IPS-18c (cell line): ENCODE measurements around the gene ZNF25.
A peak's percentile ranks its signal among the peaks of the same experiment; 100 is the strongest.
"Not testable (repeated sequence)": the region's sequence is repeated elsewhere in the genome, so short reads cannot be mapped to it uniquely, and the experiment has no call there.

ENCODE experiments used
- H3K4me3 ChIP-seq: 2 replicates; pipeline ENCODE4 v1.7.0; 2013; ENCODE audit warnings: low read depth, mild to moderate bottlenecking, low read length, moderate library complexity; ENCODE audit not compliant: insufficient read depth
- H3K9me3 ChIP-seq: one replicate; pipeline ENCODE4 v1.6.1; 2013; ENCODE audit warnings: mild to moderate bottlenecking, low read length, moderate library complexity; ENCODE audit not compliant: control insufficient read depth, insufficient read depth

The ZNF25 gene

DNA sequence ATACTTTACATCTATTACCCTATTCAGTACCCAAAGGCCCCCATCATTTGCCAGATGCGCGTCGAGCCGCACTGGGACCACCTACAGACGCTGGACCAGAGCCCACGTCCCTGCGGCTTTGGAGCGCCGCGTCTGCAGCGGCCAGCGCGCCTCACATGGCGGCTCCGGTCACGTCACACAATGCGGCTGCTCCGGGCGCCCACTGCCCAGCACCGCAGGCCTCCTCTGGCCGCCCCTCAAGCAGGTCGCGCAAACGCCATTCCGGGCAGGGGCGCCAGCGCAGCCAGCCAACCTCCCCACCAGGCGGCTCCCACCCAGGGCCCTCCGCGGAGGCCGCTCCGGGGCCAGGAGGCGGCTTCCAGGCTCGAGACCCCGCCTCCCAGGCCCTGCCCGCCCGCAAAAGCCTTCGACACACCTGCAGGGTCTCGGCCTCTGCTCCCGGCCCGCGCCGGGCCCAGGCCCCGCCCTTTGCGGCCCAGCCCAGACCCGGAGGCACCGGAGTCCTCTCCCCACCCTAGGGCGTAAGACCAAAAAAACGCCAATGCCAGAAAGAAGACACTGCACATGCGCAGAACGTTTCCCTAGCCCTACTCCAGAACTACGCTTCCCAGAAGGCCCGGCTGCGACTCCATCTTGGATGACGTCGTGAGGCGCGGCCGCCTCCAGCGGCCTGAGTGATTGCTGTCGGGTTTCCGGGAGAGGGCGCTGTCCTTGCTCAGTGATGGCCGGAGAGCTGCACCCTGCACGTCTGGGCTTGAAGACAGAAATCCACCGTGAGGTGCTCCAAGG, at the start of gene ZNF25:
Gene ZNF25 (minus strand): TSS at position 557 of the 789 bp plus-strand sequence. CDS start 4,925 bp downstream, outside the sequence.
- H3K9me3 ChIP-seq, result no peaks in the 10 kb centered on the region

DNA sequence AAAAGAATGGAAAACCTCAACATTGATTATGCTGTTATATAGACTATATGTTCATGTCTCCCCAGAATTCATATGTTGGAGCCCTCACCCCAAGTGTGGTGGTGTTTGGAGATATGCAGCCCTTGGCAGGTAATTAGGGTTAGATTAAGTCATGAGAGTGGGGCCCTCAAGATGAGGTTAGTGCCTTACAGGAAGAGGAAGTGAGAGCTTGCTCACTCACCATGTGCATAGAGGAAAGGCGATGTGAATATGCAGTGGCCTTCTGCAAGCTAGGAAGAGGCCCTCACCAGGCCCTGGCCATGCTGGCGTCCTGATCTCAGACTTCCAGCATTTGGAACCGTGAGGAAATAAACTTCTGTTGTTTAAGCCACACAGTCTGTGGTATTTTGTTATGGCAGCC, 48.8 kb upstream of the ZNF25 start:
- H3K4me3 ChIP-seq, result no peak overlapping the region
- H3K9me3 ChIP-seq, result no peaks in the 10 kb centered on the region

More for the DNA sequence above, at the start of gene ZNF25:
- peak within 1 kb of the TSS; percentile 78 for H3K4me3 ChIP-seq

DNA sequence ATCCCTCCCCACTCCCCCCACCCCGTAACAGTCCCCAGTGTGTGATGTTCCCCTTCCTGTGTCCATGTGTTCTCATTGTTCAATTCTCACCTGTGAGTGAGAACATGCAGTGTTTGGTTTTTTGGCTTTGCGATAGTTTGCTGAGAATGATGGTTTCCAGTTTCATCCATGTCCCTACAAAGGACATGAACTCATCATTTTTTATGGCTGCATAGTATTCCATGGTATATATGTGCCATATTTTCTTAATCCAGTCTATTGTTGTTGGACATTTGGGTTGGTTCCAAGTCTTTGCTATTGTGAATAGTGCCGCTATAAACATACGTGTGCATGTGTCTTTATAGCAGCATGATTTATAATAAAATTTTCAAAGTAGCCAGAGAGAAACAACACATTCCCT, 42.7 kb upstream of the ZNF25 start:
- not testable (repeated sequence) for H3K4me3 ChIP-seq, H3K9me3 ChIP-seq

DNA sequence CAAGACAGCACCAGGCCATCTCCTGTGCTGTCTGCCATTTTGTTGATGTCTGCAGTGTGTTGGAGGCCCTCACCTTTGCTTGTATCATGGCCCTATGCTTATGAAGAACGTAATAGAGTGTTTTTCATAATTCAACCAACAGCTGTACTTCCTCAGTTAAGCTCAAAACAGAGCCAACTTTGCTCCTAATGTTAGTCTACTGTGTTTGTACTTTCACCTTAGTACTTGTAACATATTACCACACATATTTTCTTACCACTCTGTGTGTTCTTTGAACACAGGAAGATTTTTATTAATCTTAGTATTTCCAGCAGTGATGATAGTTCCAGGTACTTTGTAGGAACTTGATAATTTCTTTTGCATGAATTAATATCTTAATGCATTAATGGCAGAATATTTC, 39.9 kb upstream of the ZNF25 start:
- H3K9me3 ChIP-seq, result no peaks in the 10 kb centered on the region

DNA sequence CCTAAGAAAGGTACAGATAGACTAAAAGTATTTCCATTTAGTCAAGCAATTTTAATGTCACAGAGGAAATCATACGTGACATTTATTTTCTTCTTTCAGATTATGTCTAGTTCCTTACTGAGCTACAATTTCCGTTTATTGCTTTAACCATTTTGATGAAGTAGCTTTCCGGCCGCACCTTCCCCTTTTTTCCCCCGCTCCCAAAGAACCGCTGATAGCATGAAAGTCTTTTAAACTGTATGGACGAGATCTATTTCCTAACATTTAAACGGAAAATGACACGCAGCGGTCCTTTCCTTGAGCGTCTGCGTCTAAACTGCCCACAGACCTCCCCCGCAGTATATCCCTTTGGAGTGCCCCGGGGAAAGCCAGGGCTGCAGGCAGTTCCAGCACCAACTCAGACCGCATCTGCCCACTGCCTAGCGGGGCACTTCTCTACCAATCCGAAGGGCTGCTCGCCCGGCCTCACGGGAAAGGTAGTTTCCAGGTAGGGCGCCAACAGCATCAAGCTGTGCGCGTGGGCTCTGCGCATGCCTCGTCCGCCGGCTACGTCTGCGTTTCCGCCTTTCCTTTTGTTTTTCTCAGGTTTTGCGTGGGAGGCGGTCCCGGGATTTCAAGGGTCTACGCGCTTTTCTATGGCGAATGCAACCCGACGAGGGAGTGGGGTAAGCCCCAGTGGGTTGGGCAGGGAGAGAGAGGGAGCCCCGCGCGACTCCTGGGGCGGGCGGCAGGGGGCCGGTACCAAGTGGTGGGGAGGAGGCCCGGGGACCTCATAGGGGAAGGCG, 33.9 kb upstream of the ZNF25 start, which contains the start of gene ZNF33A:
Gene ZNF33A (plus strand): TSS at position 557 of the 785 bp plus-strand sequence. CDS start 1,667 bp downstream, outside the sequence.
- Histone ChIP-seq H3K4me3 (peak within 1 kb of the TSS; percentile 86), H3K9me3 (peaks cover 2% of the 10 kb centered on the region)

More for the DNA sequence above, 39.9 kb upstream of the ZNF25 start:
- H3K4me3 ChIP-seq, result no peak overlapping the region

DNA sequence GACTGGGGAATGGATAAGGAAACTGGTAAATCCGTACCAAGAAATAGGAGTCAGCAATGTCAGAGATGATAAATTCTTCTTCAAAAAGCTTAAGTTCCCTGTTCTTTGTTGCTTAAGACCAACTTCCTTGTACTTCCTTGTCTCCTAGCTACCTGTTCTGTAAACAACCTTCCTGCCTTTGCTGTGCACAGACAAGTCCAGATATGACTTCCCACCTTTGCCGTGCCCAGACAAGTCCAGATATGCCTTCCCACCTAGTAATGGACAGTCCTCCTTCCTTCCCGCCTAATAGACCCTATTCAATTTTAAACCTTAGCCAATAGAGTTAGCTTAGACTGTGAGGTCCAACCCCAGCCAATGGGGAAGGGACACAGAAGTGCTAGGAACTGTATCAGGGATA, 31.5 kb upstream of the ZNF25 start:
- no peak overlapping the region for H3K4me3 ChIP-seq
- peaks cover 2% of the 10 kb centered on the region for H3K9me3 ChIP-seq

DNA sequence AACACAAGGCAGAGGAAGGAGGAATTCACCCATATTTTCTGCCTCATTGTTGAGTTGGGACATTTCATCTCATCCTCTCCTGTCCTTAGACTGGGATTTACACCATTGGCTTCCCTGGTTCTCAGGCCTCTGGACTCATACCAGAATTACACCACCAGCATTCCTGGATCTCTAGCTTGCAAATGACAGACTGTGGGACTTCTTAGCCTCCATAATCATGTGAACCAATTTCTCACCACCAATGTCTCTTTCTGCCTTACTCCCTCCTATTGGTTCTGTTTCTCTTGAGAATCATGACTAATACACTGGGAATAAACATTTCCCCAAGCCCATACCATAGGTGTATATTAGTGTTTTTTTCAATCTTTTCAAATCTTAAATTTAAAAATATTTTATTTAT, 31.1 kb upstream of the ZNF25 start:
- H3K4me3 ChIP-seq, result no peak overlapping the region
- H3K9me3 ChIP-seq, result peaks cover 2% of the 10 kb centered on the region

DNA sequence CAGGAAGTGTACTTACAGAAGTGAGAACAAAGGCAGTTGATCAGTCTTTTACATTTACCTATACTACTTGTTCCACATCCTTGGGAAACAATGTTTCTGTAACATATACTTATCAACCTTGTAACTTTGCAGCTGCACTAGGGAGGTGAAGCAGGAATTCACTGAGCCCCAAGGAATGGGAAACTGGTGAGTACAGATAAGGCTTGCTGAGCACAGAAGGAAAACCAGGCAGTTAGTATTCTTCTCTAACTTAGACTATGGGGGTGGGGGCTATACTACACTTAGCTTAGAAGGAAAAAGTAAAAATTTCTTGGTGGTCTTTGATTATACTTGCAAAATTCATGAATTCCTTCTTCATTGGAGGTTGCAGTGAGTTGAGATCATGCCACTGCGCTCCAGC, 27.1 kb upstream of the ZNF25 start:
- Histone ChIP-seq H3K9me3 (no peaks in the 10 kb centered on the region), H3K4me3 (no peak overlapping the region)

DNA sequence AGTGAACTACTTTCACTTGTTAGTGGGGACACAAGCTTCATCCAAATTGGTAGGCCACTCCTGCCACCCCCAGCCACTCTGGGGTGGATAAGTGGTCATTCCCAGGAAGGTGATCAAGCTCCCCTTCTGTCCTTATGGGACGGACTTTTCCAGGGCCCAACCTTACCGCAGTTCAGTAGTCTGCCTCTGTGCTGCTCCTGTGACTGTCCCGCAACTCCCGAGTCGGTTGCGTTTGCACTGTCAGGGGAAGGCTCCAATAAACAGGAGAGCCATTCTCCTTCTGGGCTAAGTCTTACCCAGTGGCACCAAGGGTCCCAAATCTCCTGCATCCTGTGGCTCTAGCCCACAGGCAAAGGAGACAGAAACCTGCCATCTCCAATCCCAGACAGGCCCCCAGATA, 26.6 kb upstream of the ZNF25 start:
- H3K9me3 ChIP-seq, result no peaks in the 10 kb centered on the region
- no peak overlapping the region for H3K4me3 ChIP-seq

DNA sequence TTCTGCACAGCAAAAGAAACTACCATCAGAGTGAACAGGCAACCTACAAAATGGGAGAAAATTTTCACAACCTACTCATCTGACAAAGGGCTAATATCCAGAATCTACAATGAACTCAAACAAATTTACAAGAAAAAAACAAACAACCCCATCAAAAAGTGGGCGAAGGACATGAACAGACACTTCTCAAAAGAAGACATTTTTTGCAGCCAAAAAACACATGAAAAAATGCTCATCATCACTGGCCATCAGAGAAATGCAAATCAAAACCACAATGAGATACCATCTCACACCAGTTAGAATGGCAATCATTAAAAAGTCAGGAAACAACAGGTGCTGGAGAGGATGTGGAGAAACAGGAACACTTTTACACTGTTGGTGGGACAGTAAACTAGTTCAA, 24.0 kb upstream of the ZNF25 start:
- H3K4me3 ChIP-seq, result not testable (repeated sequence)

DNA sequence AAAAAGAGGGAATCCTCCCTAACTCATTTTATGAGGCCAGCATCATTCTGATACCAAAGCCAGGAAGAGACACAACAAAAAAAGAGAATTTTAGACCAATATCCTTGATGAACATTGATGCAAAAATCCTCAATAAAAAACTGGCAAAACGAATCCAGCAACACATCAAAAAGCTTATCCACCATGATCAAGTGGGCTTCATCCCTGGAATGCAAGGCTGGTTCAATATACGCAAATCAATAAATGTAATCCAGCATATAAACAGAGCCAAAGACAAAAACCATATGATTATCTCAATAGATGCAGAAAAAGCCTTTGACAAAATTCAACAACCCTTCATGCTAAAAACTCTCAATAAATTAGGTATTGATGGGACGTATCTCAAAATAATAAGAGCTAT, 22.5 kb upstream of the ZNF25 start:
- H3K9me3 ChIP-seq, H3K4me3 ChIP-seq: not testable (repeated sequence)

More for the DNA sequence above, 24.0 kb upstream of the ZNF25 start:
- not testable (repeated sequence) for H3K9me3 ChIP-seq

DNA sequence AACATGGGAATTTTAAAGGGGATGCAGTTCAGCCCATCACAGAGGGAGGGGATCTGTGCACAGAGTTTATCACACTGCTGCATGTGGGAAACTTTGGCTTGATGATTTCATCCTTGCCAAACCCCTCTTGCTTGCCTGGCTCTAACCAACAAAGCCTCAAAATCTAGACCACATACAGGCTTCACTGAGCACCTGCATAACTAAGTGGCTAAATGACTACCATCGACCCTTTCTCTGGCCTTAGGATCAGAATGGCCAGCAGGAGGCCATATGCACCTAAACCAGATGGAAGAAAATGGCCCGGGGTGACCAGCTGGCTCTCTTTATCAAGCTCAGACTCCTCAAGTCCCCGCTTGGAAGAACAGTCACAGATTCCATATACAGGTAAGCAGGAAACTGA, 15.6 kb upstream of the ZNF25 start:
- Histone ChIP-seq H3K4me3 (no peak overlapping the region), H3K9me3 (peaks cover 7% of the 10 kb centered on the region)

DNA sequence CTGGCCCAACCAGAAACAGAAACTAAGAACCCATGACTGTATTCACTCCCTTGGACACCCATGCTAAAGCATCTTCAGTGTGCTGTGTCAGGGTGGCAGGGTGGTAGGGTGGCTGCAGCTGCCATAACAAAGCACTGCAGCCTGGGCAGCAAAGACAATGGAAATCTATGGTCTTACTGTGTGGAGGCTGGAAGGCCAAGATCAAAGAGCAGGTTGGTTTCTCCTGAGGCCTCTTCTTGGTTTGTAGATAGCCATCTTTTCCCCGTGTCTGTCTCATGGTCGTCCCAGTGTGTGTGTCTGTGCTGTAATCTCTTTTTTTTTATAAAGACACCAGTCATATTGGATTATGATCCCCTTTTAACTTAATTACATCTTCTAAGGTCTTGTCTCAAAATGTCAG, 15.2 kb upstream of the ZNF25 start:
- Histone ChIP-seq H3K4me3 (no peak overlapping the region), H3K9me3 (peaks cover 7% of the 10 kb centered on the region)

DNA sequence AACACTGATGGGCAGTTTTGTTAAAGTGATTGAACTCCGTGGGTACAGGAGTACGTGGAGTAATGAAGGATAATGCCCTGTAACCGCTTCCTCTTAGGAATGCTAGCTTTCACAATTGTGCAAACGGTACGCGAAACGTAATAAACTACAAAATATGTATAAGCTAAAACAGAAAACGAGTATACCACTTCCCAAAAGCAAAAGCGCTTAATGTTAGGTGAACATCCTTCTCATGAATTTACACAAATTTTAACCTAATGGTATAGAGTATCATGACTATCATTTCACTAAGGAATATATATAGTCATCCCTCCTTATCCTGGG, 395 bp upstream of the ZNF25 start:
- Histone ChIP-seq H3K9me3 (no peaks in the 10 kb centered on the region), H3K4me3 (peak overlapping the region; percentile 20; the same call in 1 of the 2 replicates)

DNA sequence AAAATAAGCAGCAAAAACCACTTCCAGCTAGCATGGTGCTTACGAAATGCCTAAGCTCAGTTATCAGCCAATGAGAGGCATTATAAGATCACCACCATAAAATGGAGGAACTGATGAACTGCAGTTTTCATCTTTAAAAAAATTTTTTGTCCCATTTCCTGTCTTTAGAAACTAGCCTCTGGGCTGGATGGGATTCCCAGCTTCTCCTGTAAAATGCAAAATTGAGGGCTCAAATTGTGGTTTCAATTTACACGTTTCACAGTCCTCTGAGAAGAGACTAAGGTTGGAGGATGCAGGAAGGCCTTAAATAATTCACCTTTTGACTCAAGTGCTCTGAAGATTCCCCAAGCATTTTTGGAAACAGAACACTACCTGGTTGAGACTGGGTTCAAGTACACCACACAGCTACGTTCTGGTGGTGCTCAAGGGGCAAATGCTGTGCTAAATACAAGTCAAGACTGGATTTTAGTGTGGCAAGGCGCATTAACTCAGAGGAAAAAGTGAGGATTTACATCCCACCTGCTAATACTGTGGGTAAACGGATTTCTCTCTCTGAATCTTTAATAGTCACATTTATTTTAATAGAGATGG, 951 bp downstream of the ZNF25 start:
- no peaks in the 10 kb centered on the region for H3K9me3 ChIP-seq

DNA sequence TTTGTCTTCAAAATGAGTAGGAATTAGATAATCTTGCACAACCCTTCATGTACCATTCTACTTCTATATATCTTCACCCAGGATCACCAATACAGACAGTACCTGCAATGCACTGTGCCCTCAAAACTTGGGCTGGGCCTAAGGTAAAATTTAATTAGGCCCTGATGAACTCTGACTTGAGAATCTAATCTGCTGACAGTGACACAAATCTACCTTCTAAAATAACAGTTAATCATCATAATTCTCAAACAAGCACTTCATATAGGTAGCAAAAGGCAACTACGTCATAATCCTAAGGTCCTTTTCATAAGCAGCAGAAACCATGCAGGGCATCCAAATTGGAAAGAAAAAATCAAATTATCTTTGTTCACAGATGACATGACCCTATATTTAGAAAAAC, 4.1 kb downstream of the ZNF25 start:
- Histone ChIP-seq H3K4me3 (no peak overlapping the region), H3K9me3 (peaks cover 4% of the 10 kb centered on the region)

More for the DNA sequence above, 951 bp downstream of the ZNF25 start:
- H3K4me3 ChIP-seq, result peak overlapping the region; percentile 78

DNA sequence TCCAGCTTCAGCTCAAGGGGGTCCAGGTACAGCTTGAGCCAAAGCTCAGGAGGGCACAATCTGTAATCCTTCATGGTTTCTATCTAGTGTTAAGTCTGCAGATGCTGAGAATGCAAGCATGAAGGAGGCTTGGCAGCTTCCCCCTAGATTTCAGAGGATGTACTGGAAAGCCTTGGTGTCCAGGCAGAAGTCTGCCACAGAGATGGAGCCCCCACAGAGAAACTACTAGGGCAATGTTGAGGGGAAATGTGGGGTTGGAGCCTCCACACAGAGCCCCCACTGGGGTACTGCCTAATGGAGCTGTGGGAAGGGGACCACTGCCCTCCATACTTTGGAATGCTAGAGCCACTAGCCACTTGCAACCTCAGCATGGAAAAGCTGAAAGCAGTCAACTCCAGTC, 11.4 kb downstream of the ZNF25 start:
- H3K9me3 ChIP-seq, result peaks cover 6% of the 10 kb centered on the region

More for the DNA sequence above, 11.4 kb downstream of the ZNF25 start:
- no peak overlapping the region; the same call in 1 of the 2 replicates for H3K4me3 ChIP-seq
